ENCODE results near the gene ENOPH1.
A peak's percentile ranks its signal among the peaks of the same experiment; 100 is the strongest.
"Not testable (repeated sequence)": the region's sequence is repeated elsewhere in the genome, so short reads cannot be mapped to it uniquely, and the experiment has no call there.

Gene ENOPH1

DNA sequence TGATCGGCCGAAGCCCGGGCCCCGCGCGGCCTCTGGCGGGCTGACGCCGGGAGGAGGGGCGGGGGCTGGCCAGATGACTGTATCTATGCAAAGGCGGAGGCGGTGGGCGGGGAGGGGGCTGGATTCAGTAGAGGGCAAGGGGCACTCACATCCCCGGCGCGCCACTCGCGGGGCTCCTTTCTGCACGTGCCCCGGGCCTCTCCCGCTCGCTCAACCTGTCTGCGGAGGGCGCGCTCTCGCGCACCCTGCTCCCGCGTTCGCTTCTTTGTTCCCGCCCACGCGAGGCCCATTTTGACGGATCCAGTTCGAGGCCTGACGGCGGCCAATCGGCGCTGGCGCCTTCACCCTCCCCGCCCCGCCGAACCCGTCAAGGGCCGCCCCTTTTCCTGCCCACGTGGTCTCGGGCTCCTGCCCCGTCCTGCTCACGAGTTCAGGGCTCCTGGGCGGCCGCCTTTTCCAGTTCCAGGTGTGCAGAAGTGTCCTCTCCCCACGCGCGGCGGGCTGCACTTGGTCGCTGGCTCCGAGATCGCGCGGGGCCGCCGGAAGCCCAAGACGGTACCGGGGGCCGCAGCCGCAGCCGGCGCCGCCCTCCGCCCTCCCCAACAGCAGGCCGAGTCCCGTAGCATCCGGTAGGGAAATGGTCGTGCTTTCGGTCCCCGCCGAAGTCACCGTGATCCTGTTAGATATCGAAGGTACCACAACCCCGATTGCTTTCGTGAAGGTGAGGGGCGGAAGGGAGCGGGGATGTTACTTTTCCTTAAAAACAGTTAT lies at the start of gene ENOPH1, which contains the start of gene HNRNPDL:
ENOPH1 (plus strand) TSS at position 398 of the 771 bp plus-strand sequence; CDS start at position 638, 240 bp downstream.
HNRNPDL (minus strand) TSS at position 270 of the 771 bp plus-strand sequence. CDS start 772 bp downstream, outside the sequence.
- DNase-seq: peak; percentile 93

- no peak for DNase-seq
These were observed 49.6 kb upstream of the ENOPH1 start for GRCh38 chr4:82380831-82381230.

- no peak for DNase-seq
These were observed 49.2 kb upstream of the ENOPH1 start for GRCh38 chr4:82381235-82381634.

DNA sequence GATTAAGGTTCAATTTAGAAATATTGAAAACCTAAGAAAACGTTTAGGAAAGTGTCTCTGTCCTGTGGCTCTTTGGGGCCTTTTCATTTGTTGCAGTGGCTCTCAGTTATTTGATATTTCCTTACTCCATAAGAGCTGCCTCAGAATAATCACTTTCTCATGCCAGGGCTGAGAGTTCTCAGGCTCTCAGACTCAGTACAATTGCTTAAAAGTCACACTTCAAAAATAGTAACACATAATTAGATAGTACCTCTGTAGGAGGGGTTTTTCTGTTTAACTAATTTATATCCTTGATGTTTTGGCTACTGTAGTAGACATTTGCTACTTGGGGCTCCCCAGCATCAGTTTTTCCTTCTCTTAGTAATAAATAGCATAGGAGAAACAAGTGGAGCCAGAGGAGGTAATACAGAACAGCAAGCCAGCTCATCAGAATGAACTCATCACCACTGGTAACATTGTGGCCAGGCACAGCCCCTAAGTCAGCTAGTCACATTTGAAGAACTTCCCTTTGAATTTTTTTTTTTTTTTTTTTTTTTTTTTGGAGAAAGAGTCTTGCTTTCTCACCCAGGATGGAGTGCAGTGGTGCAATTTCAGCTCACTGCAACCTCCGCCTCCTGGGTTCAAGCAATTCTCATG lies 48.6 kb upstream of the ENOPH1 start:
- no peak for DNase-seq

- no peak for DNase-seq
These were observed 47.6 kb upstream of the ENOPH1 start for GRCh38 chr4:82382751-82383150.

- not testable (repeated sequence) for DNase-seq
These were observed 44.1 kb upstream of the ENOPH1 start for GRCh38 chr4:82386312-82386711.

DNA sequence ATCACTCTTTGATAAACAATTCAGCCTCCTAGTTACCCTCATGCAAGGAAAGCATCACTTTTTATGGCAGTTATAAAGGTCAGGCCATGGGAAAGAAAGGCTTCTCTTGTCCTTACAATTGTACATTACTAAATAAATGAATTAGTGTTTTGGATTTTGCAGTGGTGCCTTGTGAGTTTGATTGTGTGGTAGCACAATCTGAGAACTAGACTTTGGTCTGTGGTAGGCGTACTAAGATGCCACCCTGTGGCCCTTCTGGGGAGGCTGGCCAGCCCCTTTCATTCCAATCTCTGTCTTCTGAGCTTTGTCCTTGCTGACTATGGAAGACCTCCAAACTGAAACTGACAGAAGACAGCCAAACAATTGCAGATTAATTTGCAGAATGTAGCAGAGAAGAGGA lies 42.0 kb upstream of the ENOPH1 start:
- DNase-seq: no peak

GRCh38 chr4:82390061-82390460 lies 40.3 kb upstream of the ENOPH1 start:
- not testable (repeated sequence) for DNase-seq

GRCh38 chr4:82394896-82395295 lies 35.5 kb upstream of the ENOPH1 start:
- DNase-seq: no peak

- no peak for DNase-seq
These were observed 32.9 kb upstream of the ENOPH1 start for GRCh38 chr4:82397527-82397926.

DNA sequence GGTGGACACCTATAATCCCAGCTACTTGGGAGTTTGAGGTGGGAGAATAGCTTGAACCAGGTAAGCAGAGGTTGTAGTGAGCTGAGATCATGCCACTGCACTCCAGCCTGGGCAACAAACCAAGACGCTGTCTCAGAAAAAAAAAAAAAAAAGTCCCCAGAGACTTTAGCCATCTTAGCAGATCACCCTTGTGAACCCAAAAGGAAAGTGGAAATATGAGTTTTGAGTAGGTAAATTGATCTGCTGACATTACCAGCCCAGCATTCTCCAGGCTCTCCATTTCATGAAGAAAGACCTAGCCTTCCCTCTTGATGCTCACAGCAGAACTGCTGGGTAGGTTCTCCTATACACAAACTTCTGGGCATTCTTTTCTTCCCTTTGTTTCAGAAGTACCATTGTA lies 32.1 kb upstream of the ENOPH1 start:
- DNase-seq: no peak

DNA sequence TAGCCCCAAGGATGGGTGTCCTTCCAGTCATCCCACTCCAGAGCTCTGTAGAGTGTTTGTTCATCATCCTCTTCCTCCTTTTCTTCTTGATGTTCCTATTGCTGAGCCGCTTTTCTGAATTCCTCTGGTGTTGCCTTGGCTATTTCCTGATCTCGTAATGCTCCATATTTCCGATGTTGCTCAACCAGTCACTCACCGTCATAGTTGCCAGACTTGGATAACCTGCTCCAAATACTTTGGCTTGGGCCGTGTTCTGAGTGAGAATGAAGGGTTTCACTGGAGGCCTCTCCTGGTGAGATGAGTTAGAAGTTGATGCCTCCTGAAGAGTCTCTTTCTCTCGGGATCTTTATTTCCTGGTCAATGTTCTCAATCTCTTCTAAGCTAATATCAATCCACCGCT lies 28.8 kb upstream of the ENOPH1 start:
- DNase-seq: no peak

GRCh38 chr4:82402196-82402775 lies 28.1 kb upstream of the ENOPH1 start:
- DNase-seq: no peak

- DNase-seq: no peak
These were observed 26.7 kb upstream of the ENOPH1 start for GRCh38 chr4:82403725-82404124.

DNA sequence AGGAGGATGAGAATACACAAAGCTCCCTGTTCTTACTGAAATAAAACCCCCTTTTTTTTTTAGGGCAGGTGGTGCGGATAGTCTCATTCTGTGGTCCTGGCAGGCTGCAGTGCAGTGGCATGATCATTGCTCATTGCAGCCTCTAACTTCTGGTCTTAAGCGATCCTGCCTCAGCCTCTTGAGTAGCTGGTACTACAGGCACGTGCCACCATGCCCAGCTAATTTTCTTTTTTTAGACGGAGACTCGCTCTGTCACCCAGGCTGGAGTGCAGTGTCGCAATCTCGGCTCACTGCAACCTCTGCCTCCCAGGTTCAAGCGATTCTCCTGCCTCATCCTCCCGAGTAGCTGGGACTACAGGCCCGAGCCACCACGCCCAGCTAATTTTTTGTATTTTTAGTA lies 15.3 kb upstream of the ENOPH1 start:
- DNase-seq: not testable (repeated sequence)

- no peak for DNase-seq
These were observed 14.4 kb upstream of the ENOPH1 start for GRCh38 chr4:82415922-82416365.

DNA sequence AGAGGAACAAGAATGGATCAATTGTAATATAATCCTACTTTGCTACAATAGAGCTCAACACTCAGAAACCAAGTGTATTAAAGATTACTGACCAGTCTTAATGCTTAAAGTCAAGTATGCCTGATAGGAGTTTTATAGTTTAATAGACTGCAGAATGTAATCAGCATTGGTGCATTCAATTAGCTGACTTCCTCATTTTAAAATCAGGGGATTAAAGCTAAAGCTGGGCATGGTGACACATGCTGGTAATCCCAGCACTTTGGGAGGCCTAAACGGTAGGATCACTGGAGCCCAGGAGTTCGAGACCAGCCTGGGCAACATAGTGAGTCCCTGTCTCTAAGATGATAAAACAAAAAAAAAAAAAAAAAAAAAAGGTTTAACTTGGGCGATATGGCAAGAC lies 10.9 kb upstream of the ENOPH1 start:
- no peak for DNase-seq

GRCh38 chr4:82421796-82422560 lies 8.4 kb upstream of the ENOPH1 start:
- DNase-seq: no peak

DNA sequence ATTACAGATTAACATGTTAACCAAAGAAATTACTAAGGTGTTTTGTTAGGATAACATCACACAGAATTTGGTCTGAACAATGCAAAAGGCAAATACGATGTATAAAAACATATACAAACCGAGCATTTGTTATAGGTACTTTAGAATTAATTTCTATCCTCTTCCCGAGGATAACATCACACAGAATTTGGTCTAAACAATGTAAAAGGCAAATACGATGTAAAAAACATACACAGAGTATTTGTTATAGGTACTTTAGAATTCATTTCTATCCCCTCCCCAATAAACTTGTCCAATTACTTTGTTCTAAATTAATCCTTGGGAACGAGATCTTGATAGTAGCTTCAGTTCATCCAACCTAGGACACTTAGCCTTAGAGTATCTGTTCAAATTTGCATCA lies 7.8 kb upstream of the ENOPH1 start:
- DNase-seq: no peak

GRCh38 chr4:82423245-82424054 lies 6.9 kb upstream of the ENOPH1 start:
- no peak for DNase-seq

GRCh38 chr4:82425478-82425877 lies 4.9 kb upstream of the ENOPH1 start:
- no peak for DNase-seq

GRCh38 chr4:82428526-82428968 lies 1.8 kb upstream of the ENOPH1 start:
- DNase-seq: no peak

Measured in amniotic stem cell (primary cell).